WI38 (cell line): ENCODE data around the gene RGSL1.

Experiments used
- H3K4me3 ChIP-seq: 2 replicates; pipeline ENCODE4 v1.5.1; 2011; ENCODE audit warnings: low read depth, mild to moderate bottlenecking, control low read depth, low read length
- TF ChIP-seq, protein P1 (sequence below): IDR thresholded peaks from 2 replicates; pipeline ENCODE4 v1.5.1; 2012; ENCODE audit warnings: low read depth, mild to moderate bottlenecking, control low read depth, low read length

RGSL1 gene

GRCh38 chr1:182533896-182534295 is 84.0 kb downstream of the RGSL1 start:
- no peak overlapping the region for H3K4me3 ChIP-seq
- TF ChIP-seq, protein P1, sequence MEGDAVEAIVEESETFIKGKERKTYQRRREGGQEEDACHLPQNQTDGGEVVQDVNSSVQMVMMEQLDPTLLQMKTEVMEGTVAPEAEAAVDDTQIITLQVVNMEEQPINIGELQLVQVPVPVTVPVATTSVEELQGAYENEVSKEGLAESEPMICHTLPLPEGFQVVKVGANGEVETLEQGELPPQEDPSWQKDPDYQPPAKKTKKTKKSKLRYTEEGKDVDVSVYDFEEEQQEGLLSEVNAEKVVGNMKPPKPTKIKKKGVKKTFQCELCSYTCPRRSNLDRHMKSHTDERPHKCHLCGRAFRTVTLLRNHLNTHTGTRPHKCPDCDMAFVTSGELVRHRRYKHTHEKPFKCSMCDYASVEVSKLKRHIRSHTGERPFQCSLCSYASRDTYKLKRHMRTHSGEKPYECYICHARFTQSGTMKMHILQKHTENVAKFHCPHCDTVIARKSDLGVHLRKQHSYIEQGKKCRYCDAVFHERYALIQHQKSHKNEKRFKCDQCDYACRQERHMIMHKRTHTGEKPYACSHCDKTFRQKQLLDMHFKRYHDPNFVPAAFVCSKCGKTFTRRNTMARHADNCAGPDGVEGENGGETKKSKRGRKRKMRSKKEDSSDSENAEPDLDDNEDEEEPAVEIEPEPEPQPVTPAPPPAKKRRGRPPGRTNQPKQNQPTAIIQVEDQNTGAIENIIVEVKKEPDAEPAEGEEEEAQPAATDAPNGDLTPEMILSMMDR, result no peak

GRCh38 chr1:182549346-182549745 is 99.4 kb downstream of the RGSL1 start:
- no peak overlapping the region for H3K4me3 ChIP-seq
- TF ChIP-seq, protein P1, result no peak

- H3K4me3 ChIP-seq, result no peak overlapping the region
- TF ChIP-seq, protein P1, result no peak
Observed at GRCh38 chr1:182549811-182550210, 99.9 kb downstream of the RGSL1 start.

DNA sequence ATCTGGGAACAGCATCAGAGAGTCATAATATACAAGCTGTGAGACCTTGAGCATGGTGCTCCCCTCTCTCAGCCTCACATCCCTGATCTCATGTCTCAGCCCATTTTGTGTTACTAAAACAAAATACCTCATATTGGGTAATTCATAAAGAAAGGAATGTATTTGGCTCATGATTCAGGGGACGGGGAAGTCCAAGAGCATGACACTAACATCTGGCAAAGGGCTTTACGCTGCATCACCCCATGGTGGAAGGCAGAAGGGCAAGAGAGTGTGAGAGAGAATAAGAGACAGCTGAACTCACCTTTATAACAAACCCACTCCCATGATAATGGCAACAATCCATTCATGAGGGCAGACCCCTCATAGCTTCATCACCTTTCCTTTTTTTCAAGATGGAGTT is 102.6 kb downstream of the RGSL1 start:
- TF ChIP-seq, protein P1, result no peak

DNA sequence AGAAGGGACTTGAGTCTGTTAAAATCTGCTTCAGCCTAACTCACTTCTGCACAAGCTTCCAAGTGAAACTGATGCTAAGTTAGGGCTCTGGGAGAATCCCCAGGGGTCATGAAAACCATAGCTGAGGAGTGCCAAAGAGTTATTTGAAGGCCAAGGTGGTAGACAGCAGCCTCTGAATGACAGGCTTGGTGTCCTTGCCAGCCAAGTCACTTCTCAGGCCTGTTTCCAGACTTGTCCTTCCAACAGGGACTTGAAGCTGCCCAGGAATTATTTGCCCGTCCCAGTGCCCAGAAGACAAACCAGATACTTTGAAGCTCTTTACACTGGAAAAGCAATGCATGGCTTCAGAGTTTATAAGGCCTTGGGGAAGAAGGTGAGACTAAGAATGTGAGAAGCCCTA is 105.5 kb downstream of the RGSL1 start:
- H3K4me3 ChIP-seq, result no peak overlapping the region
- TF ChIP-seq, protein P1, result no peak

More for the DNA sequence above, 102.6 kb downstream of the RGSL1 start:
- no peak overlapping the region for H3K4me3 ChIP-seq

GRCh38 chr1:182556279-182556678 is 106.3 kb downstream of the RGSL1 start:
- no peak overlapping the region for H3K4me3 ChIP-seq
- TF ChIP-seq, protein P1, result no peak

- no peak overlapping the region for H3K4me3 ChIP-seq
- TF ChIP-seq, protein P1, result no peak
Observed at GRCh38 chr1:182560392-182560984, 110.5 kb downstream of the RGSL1 start.
